K562 (cell line): ENCODE results near the gene POLR2A. TPM values are rescaled to one million over a fixed set of nuclear protein-coding genes. Genes with fewer than 3 reads are reported as not detected.

Experiments used
- polyA plus RNA-seq, 8 experiments: library from polyadenylated mRNA; depleted of rRNA in 4 of 8; stranded (reverse) in 5 of 8; unstranded in 3 of 8; fragments of >200 nt; fragmentation: Nextera tagmentation in 2 of 8; fragmentation: Illumina TruSeq in 1 of 8; extraction: Ambion mirVana in 2 of 8; extraction: Trizol in 1 of 8; gene quantifications; 2 replicates each; pipeline versions ENCODE4 v1.2.1 to v1.2.3, GENCODE V29; 2011 to 2014; ENCODE audit warnings: inconsistent platforms in 1 of 8, missing spikeins in 1 of 8
- small RNA-seq: library from RNA; depleted of rRNA; stranded (forward); fragments of <200 nt; gene quantifications from one replicate; pipeline ENCODE3, GENCODE V24; 2014
- total RNA-seq, 7 experiments: library from RNA; depleted of rRNA in 6 of 7; stranded (reverse); fragments of >200 nt in 6 of 7; fragmentation: Illumina TruSeq in 2 of 7; extraction: Trizol in 2 of 7; gene quantifications; 2 replicates each; pipeline versions ENCODE4 v1.2.1 to v1.2.3, GENCODE V29; 2011 to 2021; ENCODE audit warnings: low replicate concordance in 1 of 7

POLR2A gene
- total and polyA plus RNA-seq, 9 of the 15 experiments (the other 6 are each of a cell fraction or from before 2014, with no cell fraction given), result 1.3 to 109 (median 12.4) TPM

Small RNA genes lying within 50 kb of the gene (small RNA-seq; reads per million reads assigned to genes)
- gene RF00019, result not detected

Other genes starting within 250 kb of the POLR2A start
Only the 7 nearest of the 40 such genes appear.
- gene SPEM2, start 58.8 kb upstream of the POLR2A start, total RNA-seq (2014; rRNA removed), result not detected in 2 replicates
- gene SPEM2, start 58.8 kb upstream of the POLR2A start, total RNA-seq (2014; rRNA removed; fragmentation: Illumina TruSeq; extraction: Trizol), result not detected in 2 replicates
- not detected in 2 replicates for gene SPEM2, start 58.8 kb upstream of the POLR2A start, total RNA-seq (2015; rRNA removed; fragmentation: Illumina TruSeq; extraction: Trizol)
- gene SPEM2, start 58.8 kb upstream of the POLR2A start, total RNA-seq (2021), result not detected in 2 replicates
- not detected in 2 replicates for gene SPEM2, start 58.8 kb upstream of the POLR2A start, polyA plus RNA-seq (2011; rRNA removed)
- not detected in 2 replicates for gene SPEM2, start 58.8 kb upstream of the POLR2A start, polyA plus RNA-seq (2014; fragmentation: Illumina TruSeq; extraction: Trizol)
- not detected for gene SPEM2, start 58.8 kb upstream of the POLR2A start, polyA plus RNA-seq (2014; fragmentation: Nextera tagmentation; extraction: Ambion mirVana)
- not detected in 2 replicates for gene SPEM2, start 58.8 kb upstream of the POLR2A start, polyA plus RNA-seq (2014; rRNA removed)
- not detected in 2 replicates for gene SPEM3, start 55.5 kb upstream of the POLR2A start, total RNA-seq (2014; rRNA removed)
- gene SPEM3, start 55.5 kb upstream of the POLR2A start, total RNA-seq (2014; rRNA removed; fragmentation: Illumina TruSeq; extraction: Trizol), result not detected in 2 replicates
- not detected in 2 replicates for gene SPEM3, start 55.5 kb upstream of the POLR2A start, total RNA-seq (2015; rRNA removed; fragmentation: Illumina TruSeq; extraction: Trizol)
- not detected in 2 replicates for gene SPEM3, start 55.5 kb upstream of the POLR2A start, total RNA-seq (2021)
- not detected in 2 replicates for gene SPEM3, start 55.5 kb upstream of the POLR2A start, polyA plus RNA-seq (2011; rRNA removed)
- not detected in 2 replicates for gene SPEM3, start 55.5 kb upstream of the POLR2A start, polyA plus RNA-seq (2014; fragmentation: Illumina TruSeq; extraction: Trizol)
- gene SPEM3, start 55.5 kb upstream of the POLR2A start, polyA plus RNA-seq (2014; fragmentation: Nextera tagmentation; extraction: Ambion mirVana), result not detected
- not detected in 2 replicates for gene SPEM3, start 55.5 kb upstream of the POLR2A start, polyA plus RNA-seq (2014; rRNA removed)
- gene TMEM102, start 48.9 kb upstream of the POLR2A start, total RNA-seq (2014; rRNA removed), result 5.9 and 6.7 TPM in 2 replicates
- 1.1 and 1.5 TPM in 2 replicates for gene TMEM102, start 48.9 kb upstream of the POLR2A start, total RNA-seq (2014; rRNA removed; fragmentation: Illumina TruSeq; extraction: Trizol)
- gene TMEM102, start 48.9 kb upstream of the POLR2A start, total RNA-seq (2015; rRNA removed; fragmentation: Illumina TruSeq; extraction: Trizol), result 2.7 and 3.2 TPM in 2 replicates
- gene TMEM102, start 48.9 kb upstream of the POLR2A start, total RNA-seq (2021), result 6.9 and 7.6 TPM in 2 replicates
- gene TMEM102, start 48.9 kb upstream of the POLR2A start, polyA plus RNA-seq (2011; rRNA removed), result 1.3 and 2.5 TPM in 2 replicates
- gene TMEM102, start 48.9 kb upstream of the POLR2A start, polyA plus RNA-seq (2014; fragmentation: Illumina TruSeq; extraction: Trizol), result 3.0 and 5.0 TPM in 2 replicates
- under 1 TPM in 1 of 2 experiments, not detected in 1; 0.03 TPM for gene TMEM102, start 48.9 kb upstream of the POLR2A start, polyA plus RNA-seq (2014; fragmentation: Nextera tagmentation; extraction: Ambion mirVana)
- gene TMEM102, start 48.9 kb upstream of the POLR2A start, polyA plus RNA-seq (2014; rRNA removed), result 4.0 and 4.5 TPM in 2 replicates
- 3.0 and 3.5 TPM in 2 replicates for gene FGF11, start 44.9 kb upstream of the POLR2A start, total RNA-seq (2014; rRNA removed)
- gene FGF11, start 44.9 kb upstream of the POLR2A start, total RNA-seq (2014; rRNA removed; fragmentation: Illumina TruSeq; extraction: Trizol), result 2.7 and 3.2 TPM in 2 replicates
- gene FGF11, start 44.9 kb upstream of the POLR2A start, total RNA-seq (2015; rRNA removed; fragmentation: Illumina TruSeq; extraction: Trizol), result 2.2 and 3.3 TPM in 2 replicates
- 4.4 and 5.8 TPM in 2 replicates for gene FGF11, start 44.9 kb upstream of the POLR2A start, total RNA-seq (2021)
- 4.7 and 10.4 TPM in 2 replicates for gene FGF11, start 44.9 kb upstream of the POLR2A start, polyA plus RNA-seq (2011; rRNA removed)
- gene FGF11, start 44.9 kb upstream of the POLR2A start, polyA plus RNA-seq (2014; fragmentation: Illumina TruSeq; extraction: Trizol), result 6.1 and 7.5 TPM in 2 replicates
- 1 to 10 TPM; 1.2 to 1.4 TPM for gene FGF11, start 44.9 kb upstream of the POLR2A start, polyA plus RNA-seq (2014; fragmentation: Nextera tagmentation; extraction: Ambion mirVana)
- gene FGF11, start 44.9 kb upstream of the POLR2A start, polyA plus RNA-seq (2014; rRNA removed), result 3.2 and 3.4 TPM in 2 replicates
- 4.7 and 5.0 TPM in 2 replicates for gene CHRNB1, start 39.3 kb upstream of the POLR2A start, total RNA-seq (2014; rRNA removed)
- 4.8 and 5.1 TPM in 2 replicates for gene CHRNB1, start 39.3 kb upstream of the POLR2A start, total RNA-seq (2014; rRNA removed; fragmentation: Illumina TruSeq; extraction: Trizol)
- 6.3 and 6.6 TPM in 2 replicates for gene CHRNB1, start 39.3 kb upstream of the POLR2A start, total RNA-seq (2015; rRNA removed; fragmentation: Illumina TruSeq; extraction: Trizol)
- 4.5 and 4.9 TPM in 2 replicates for gene CHRNB1, start 39.3 kb upstream of the POLR2A start, total RNA-seq (2021)
- gene CHRNB1, start 39.3 kb upstream of the POLR2A start, polyA plus RNA-seq (2011; rRNA removed), result 7.5 and 7.6 TPM in 2 replicates
- gene CHRNB1, start 39.3 kb upstream of the POLR2A start, polyA plus RNA-seq (2014; fragmentation: Illumina TruSeq; extraction: Trizol), result 11.5 and 12.3 TPM in 2 replicates
- gene CHRNB1, start 39.3 kb upstream of the POLR2A start, polyA plus RNA-seq (2014; fragmentation: Nextera tagmentation; extraction: Ambion mirVana), result 10 to 100 TPM in 1 of 2 experiments, 1 to 10 TPM in 1; 8.2 to 11.3 TPM
- gene CHRNB1, start 39.3 kb upstream of the POLR2A start, polyA plus RNA-seq (2014; rRNA removed), result 6.8 and 7.9 TPM in 2 replicates
- 3.3 and 5.0 TPM in 2 replicates for gene ZBTB4, start 4.7 kb upstream of the POLR2A start, total RNA-seq (2014; rRNA removed)
- 2.5 and 2.7 TPM in 2 replicates for gene ZBTB4, start 4.7 kb upstream of the POLR2A start, total RNA-seq (2014; rRNA removed; fragmentation: Illumina TruSeq; extraction: Trizol)
- gene ZBTB4, start 4.7 kb upstream of the POLR2A start, total RNA-seq (2015; rRNA removed; fragmentation: Illumina TruSeq; extraction: Trizol), result 4.0 and 4.2 TPM in 2 replicates
- gene ZBTB4, start 4.7 kb upstream of the POLR2A start, total RNA-seq (2021), result 6.7 and 6.9 TPM in 2 replicates
- 2.5 and 2.7 TPM in 2 replicates for gene ZBTB4, start 4.7 kb upstream of the POLR2A start, polyA plus RNA-seq (2011; rRNA removed)
- 4.5 and 4.9 TPM in 2 replicates for gene ZBTB4, start 4.7 kb upstream of the POLR2A start, polyA plus RNA-seq (2014; fragmentation: Illumina TruSeq; extraction: Trizol)
- gene ZBTB4, start 4.7 kb upstream of the POLR2A start, polyA plus RNA-seq (2014; fragmentation: Nextera tagmentation; extraction: Ambion mirVana), result 1 to 10 TPM in 1 of 2 experiments, under 1 TPM in 1; 0.92 to 1.1 TPM
- 4.0 and 4.7 TPM in 2 replicates for gene ZBTB4, start 4.7 kb upstream of the POLR2A start, polyA plus RNA-seq (2014; rRNA removed)
- gene SLC35G6, start 2.9 kb upstream of the POLR2A start, total RNA-seq (2014; rRNA removed), result not detected in 2 replicates
- gene SLC35G6, start 2.9 kb upstream of the POLR2A start, total RNA-seq (2014; rRNA removed; fragmentation: Illumina TruSeq; extraction: Trizol), result not detected in 2 replicates
- not detected in 2 replicates for gene SLC35G6, start 2.9 kb upstream of the POLR2A start, total RNA-seq (2015; rRNA removed; fragmentation: Illumina TruSeq; extraction: Trizol)
- gene SLC35G6, start 2.9 kb upstream of the POLR2A start, total RNA-seq (2021), result not detected in 2 replicates
- not detected in 2 replicates for gene SLC35G6, start 2.9 kb upstream of the POLR2A start, polyA plus RNA-seq (2011; rRNA removed)
- not detected in 2 replicates for gene SLC35G6, start 2.9 kb upstream of the POLR2A start, polyA plus RNA-seq (2014; fragmentation: Illumina TruSeq; extraction: Trizol)
- gene SLC35G6, start 2.9 kb upstream of the POLR2A start, polyA plus RNA-seq (2014; fragmentation: Nextera tagmentation; extraction: Ambion mirVana), result not detected
- not detected in 2 replicates for gene SLC35G6, start 2.9 kb upstream of the POLR2A start, polyA plus RNA-seq (2014; rRNA removed)